Mucosa of rectum (tissue), 2 donors: ENCODE results near the gene C1orf167.
A peak's percentile ranks its signal among the peaks of the same experiment; 100 is the strongest.

Experiments
- H3K27ac ChIP-seq, 2 donors: one replicate each; pipeline ENCODE4 v1.7.0; 2013; ENCODE audit warnings: inconsistent platforms in 2 of 2, low read depth in 2 of 2, low read length in 2 of 2
- H3K27me3 ChIP-seq, 2 donors: one replicate each; pipeline ENCODE4 v1.7.0; 2013; ENCODE audit warnings: low read length in 2 of 2; ENCODE audit not compliant: control insufficient read depth in 2 of 2, insufficient read depth in 2 of 2
- H3K36me3 ChIP-seq, 2 donors: one replicate each; pipeline ENCODE4 v1.7.0; 2013; ENCODE audit warnings: low read length in 2 of 2; ENCODE audit not compliant: control insufficient read depth in 2 of 2, insufficient read depth in 2 of 2
- H3K4me1 ChIP-seq, 2 donors: one replicate each; pipeline ENCODE4 v1.7.0; 2013; ENCODE audit warnings: low read length in 2 of 2, mild to moderate bottlenecking in 1 of 2; ENCODE audit not compliant: control insufficient read depth in 2 of 2, insufficient read depth in 2 of 2
- H3K4me3 ChIP-seq, 2 donors: one replicate each; pipeline ENCODE4 v1.7.0; 2013; ENCODE audit warnings: low read length in 2 of 2
- H3K9ac ChIP-seq, 2 donors: one replicate each; pipeline ENCODE4 v1.7.0; 2013; ENCODE audit warnings: low read length in 2 of 2, low read depth in 1 of 2, mild to moderate bottlenecking in 1 of 2
- H3K9me3 ChIP-seq, 2 donors: one replicate each; pipeline ENCODE4 v1.7.0; 2013; ENCODE audit warnings: low read length in 2 of 2; ENCODE audit not compliant: control insufficient read depth in 2 of 2
- donor health status: healthy.
- donor health status: Normal muscosa, but diverticular disease.

C1orf167 gene

GRCh38 chr1:11784993-11785769 lies 23.2 kb downstream of the C1orf167 start:
- H3K27ac ChIP-seq = peak overlapping the region in 1 of 2 donors; percentile 0
- peaks cover 22 to 38% of the 10 kb centered on the region in 2 donors for H3K4me1 ChIP-seq
- H3K9ac ChIP-seq = no peak overlapping the region
- H3K4me3 ChIP-seq = peak overlapping the region; percentile 21 to 26
- H3K9me3 ChIP-seq = no peaks in the 10 kb centered on the region
- peaks cover 0 to 3% of the 10 kb centered on the region in 2 donors for H3K36me3 ChIP-seq
- H3K27me3 ChIP-seq = no peaks in the 10 kb centered on the region

- no peaks in the 10 kb centered on the region for H3K9me3 ChIP-seq
- H3K9ac ChIP-seq = no peak overlapping the region
- no peak overlapping the region for H3K27ac ChIP-seq
- no peaks in the 10 kb centered on the region for H3K27me3 ChIP-seq
- peaks cover 30 to 48% of the 10 kb centered on the region in 2 donors for H3K4me1 ChIP-seq
- no peak overlapping the region for H3K4me3 ChIP-seq
- H3K36me3 ChIP-seq = peaks cover 3 to 9% of the 10 kb centered on the region in 2 donors
Observed at GRCh38 chr1:11786168-11786567, 24.2 kb downstream of the C1orf167 start.

DNA sequence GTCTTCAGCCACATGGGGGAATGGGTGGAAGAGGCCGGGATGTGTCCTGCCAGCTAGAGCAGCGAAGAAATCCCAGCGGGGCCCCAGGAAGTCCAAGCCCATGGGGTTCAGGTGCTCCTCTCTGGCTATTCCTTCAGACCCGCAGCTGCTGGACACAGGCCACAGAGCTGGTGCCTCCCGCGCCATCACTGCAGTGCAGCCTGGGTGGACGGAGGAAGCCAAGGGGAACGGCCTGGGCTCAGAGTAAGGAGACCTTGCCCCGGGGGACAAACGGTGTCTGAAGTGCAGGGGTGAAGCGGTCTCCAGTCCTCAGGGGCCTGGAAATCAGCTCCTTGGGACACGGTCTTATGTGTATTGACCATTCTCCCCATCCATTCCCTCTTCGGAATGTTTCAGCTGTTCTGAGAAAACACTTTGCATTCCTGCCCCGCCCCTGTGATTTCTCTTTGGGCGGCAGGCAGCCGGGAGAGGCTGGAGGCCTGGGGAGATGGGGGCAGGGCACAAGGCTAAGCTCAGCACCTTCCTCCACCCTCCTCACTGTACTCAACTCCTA lies 25.3 kb downstream of the C1orf167 start:
- H3K9ac ChIP-seq = peak overlapping the region in 1 of 2 donors; percentile 13
- no peak overlapping the region for H3K4me3 ChIP-seq
- H3K9me3 ChIP-seq = no peaks in the 10 kb centered on the region
- no peaks in the 10 kb centered on the region for H3K27me3 ChIP-seq
- peak overlapping the region; percentile 48 to 50 for H3K27ac ChIP-seq
- peaks cover 32 to 55% of the 10 kb centered on the region in 2 donors for H3K4me1 ChIP-seq
- peaks cover 11 to 15% of the 10 kb centered on the region in 2 donors for H3K36me3 ChIP-seq

- H3K9ac ChIP-seq = peak overlapping the region in 1 of 2 donors; percentile 36
- peaks cover 16 to 21% of the 10 kb centered on the region in 2 donors for H3K36me3 ChIP-seq
- H3K4me1 ChIP-seq = peaks cover 32 to 55% of the 10 kb centered on the region in 2 donors
- peak overlapping the region; percentile 50 to 57 for H3K27ac ChIP-seq
- H3K27me3 ChIP-seq = no peaks in the 10 kb centered on the region
- no peaks in the 10 kb centered on the region for H3K9me3 ChIP-seq
- no peak overlapping the region for H3K4me3 ChIP-seq
Observed at GRCh38 chr1:11787804-11788436, 25.9 kb downstream of the C1orf167 start.

- Histone ChIP-seq H3K9ac (peak overlapping the region in 1 of 2 donors; percentile 36), H3K4me1 (peaks cover 32 to 55% of the 10 kb centered on the region in 2 donors), H3K9me3 (no peaks in the 10 kb centered on the region), H3K27ac (peak overlapping the region; percentile 50 to 57), H3K27me3 (no peaks in the 10 kb centered on the region), H3K36me3 (peaks cover 16 to 21% of the 10 kb centered on the region in 2 donors), H3K4me3 (no peak overlapping the region)
Observed at GRCh38 chr1:11788549-11789053, 26.6 kb downstream of the C1orf167 start.

DNA sequence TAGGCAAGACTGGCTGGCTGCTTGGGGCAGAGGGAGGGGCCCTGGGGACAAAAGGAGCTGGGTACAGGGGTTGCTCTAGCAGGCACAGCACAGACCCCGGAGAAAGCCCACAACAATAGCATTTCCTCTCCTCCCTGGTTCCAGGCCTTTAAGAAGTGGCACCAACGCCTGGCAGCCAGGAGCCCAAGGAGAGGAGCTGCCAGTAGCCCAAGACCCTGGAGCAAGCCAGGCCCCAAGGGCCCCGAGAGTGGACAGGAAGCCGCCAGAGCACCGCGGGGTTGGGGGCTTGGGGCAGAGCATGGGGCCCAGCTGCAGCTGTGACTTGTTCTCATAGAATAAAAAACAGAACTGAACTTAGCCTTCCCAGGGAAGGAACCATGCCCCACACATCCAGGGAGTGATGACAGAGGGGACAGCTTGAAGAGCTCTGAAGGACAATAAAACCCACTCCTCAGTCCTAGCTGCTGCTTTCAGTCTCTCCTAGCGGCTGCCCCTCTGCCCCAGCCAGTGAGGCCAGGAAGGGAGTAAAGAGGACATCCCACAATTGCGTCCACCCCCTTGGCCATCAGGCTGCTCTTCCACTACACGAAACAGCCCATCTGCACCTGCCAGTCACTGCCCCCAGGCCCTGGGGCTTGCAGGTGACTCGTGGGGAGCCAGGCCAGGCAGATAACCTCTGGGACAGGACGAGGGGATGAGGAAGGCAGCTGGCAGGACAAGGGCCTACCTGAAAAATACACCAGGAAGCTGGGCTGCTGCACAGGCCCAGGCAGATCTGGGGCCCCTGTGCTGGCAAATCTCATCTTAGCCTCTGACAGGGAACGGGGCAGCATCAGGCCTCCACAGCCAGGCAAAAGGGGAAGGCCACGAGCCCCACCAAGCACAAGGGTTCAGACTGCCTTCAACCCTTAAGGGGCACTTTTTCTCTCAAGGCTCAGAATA lies 27.4 kb downstream of the C1orf167 start:
- H3K9ac ChIP-seq = no peak overlapping the region
- no peaks in the 10 kb centered on the region for H3K9me3 ChIP-seq
- peak overlapping the region; percentile 81 to 87 for H3K27ac ChIP-seq
- peaks cover 22 to 28% of the 10 kb centered on the region in 2 donors for H3K36me3 ChIP-seq
- peaks cover 32 to 55% of the 10 kb centered on the region in 2 donors for H3K4me1 ChIP-seq
- no peaks in the 10 kb centered on the region for H3K27me3 ChIP-seq
- no peak overlapping the region for H3K4me3 ChIP-seq

GRCh38 chr1:11790101-11790879 lies 28.3 kb downstream of the C1orf167 start:
- H3K4me1 ChIP-seq = peaks cover 29 to 50% of the 10 kb centered on the region in 2 donors
- no peaks in the 10 kb centered on the region for H3K9me3 ChIP-seq
- H3K9ac ChIP-seq = peak overlapping the region in 1 of 2 donors; percentile 36
- peaks cover 31 to 37% of the 10 kb centered on the region in 2 donors for H3K36me3 ChIP-seq
- H3K27ac ChIP-seq = peak overlapping the region; percentile 81 to 87
- H3K4me3 ChIP-seq = peak overlapping the region in 1 of 2 donors; percentile 15
- H3K27me3 ChIP-seq = no peaks in the 10 kb centered on the region

DNA sequence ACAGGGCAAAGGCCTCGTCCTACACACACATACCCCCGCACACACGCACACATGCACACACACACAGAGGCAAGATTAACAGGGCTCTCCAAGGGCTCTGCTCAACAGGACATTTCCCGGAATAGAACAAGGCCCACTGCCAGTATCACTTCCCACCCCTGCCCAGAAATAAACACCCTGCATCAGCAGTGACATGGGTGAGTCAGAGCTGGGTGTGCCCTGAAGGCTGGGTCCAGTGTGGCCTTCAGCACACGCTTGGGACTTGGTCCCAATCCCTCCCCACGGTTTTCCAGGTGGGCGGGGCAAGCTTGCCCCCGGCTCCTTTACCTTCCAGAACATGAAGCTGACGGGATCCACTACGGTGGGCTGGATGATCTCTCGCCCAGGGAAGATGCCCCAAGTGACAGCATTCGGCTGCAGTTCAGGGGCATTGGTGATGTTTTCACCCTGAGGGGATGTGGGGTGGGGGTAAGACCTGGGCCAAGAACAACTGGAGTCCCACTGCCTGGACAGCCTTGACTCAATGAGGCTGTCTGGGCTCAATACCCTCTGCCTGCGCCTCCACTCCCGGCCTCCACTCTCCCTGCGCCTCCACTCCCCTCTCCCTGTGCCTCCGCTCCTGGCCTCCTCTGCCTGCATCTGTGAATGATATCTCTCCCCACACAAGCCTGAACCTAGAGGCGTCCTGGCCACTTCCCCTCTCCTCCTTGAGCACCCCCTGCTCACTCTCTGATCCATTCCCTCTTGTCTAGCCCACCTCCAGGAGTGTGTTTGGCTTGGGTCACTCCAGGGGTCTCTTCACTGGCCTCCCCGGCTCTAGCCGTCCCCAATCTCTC lies 29.1 kb downstream of the C1orf167 start:
- Histone ChIP-seq H3K4me3 (peak overlapping the region in 1 of 2 donors; percentile 15), H3K4me1 (peaks cover 27 to 50% of the 10 kb centered on the region in 2 donors), H3K36me3 (peaks cover 39 to 45% of the 10 kb centered on the region in 2 donors)

More for the DNA sequence above, 29.1 kb downstream of the C1orf167 start:
- H3K9me3 ChIP-seq = no peaks in the 10 kb centered on the region
- peak overlapping the region in 1 of 2 donors; percentile 57 for H3K9ac ChIP-seq
- peak overlapping the region; percentile 81 to 87 for H3K27ac ChIP-seq
- no peaks in the 10 kb centered on the region for H3K27me3 ChIP-seq
